ENCODE measurements around the gene PAK2. TPM values are rescaled to one million over a fixed set of nuclear protein-coding genes. Genes with fewer than 3 reads are reported as not detected.

Gene PAK2
- total and polyA plus RNA-seq, 9 of the 15 experiments (the other 6 are each of a cell fraction or from before 2014, with no cell fraction given) = 13.2 to 72.4 (median 35.7) TPM

DNA sequence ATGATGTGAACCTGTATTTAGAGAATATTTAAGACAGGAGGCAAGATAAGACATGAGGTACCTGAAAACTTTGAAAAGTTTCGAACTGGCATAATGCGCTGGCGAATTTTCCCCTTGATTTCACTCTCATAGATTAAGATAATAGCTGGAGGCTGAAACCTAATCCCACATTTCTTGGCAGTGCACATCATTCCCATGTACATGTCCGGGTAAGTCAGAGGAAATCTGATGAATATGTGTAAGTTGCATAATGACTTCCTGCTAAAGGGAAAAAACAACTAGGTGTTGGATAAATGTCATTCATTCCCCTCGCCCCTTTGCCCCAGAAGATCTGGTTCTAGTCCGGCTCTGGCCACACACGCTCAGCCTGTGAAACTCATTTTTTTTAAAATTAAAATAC is 31.2 kb upstream of the PAK2 start:
- no peak for TF ChIP-seq SREBF2 (CRISPR knock-in tag; IDR thresholded peaks at IDR 0.05)
- no peak for TF ChIP-seq ZNF79 (CRISPR knock-in tag; IDR thresholded peaks at IDR 0.05; ENCODE audit: low read depth)
- TF ChIP-seq ZNF316 (IDR thresholded peaks at IDR 0.05) = no peak
- no peak for TF ChIP-seq RBM25 (IDR thresholded peaks at IDR 0.05; ENCODE audit: low read depth, low read length, severe bottlenecking)
- no peak for TF ChIP-seq ZNF146 (CRISPR knock-in tag; IDR thresholded peaks at IDR 0.05; ENCODE audit: unreplicated experiment)
- no peak for TF ChIP-seq NFE2L1 (tag; IDR thresholded peaks at IDR 0.05; ENCODE audit: borderline replicate concordance, low read depth)
- no peak for TF ChIP-seq SMAD2 (IDR thresholded peaks at IDR 0.05; ENCODE audit: low read depth, low read length)
- no peak for TF ChIP-seq LCOR (CRISPR knock-in tag; IDR thresholded peaks at IDR 0.05)
- H2AFZ ChIP-seq (ENCODE audit: low read depth, low read length) = no peak overlapping the region
- ATAC-seq = no peak
- intact Hi-C loops (cut with micrococcal nuclease) (no loop called here), in situ Hi-C loops (cut with MboI) (no loop called here)
- no peak overlapping the region for H3K4me2 ChIP-seq (ENCODE audit: insufficient read depth, low read length)
- WGBS (ENCODE audit: insufficient coverage, low coverage, missing lambda C conversion rate) = 63% methylated on average over 7 of the region's 7 CpGs
- H3K4me1 ChIP-seq (replicated peaks in 1 of 2; ENCODE audit: control insufficient read depth in 2 of 2, insufficient read depth in 2 of 2, low read length in 2 of 2) = peaks cover 10 to 21% of the 10 kb centered on the region in 2 experiments
- no peak for DNase-seq (ENCODE audit: extremely low read depth in 1 of 4, low spot score in 3 of 4)
- CTCF ChIA-PET (ENCODE audit: low intra/inter-chr PET ratio) = no interaction called here
- no peak overlapping the region for H3K4me3 ChIP-seq
- H3K9ac ChIP-seq (ENCODE audit: insufficient read depth in 1 of 2, low read depth in 2 of 2, low read length in 2 of 2) = no peak overlapping the region
- H4K20me1 ChIP-seq (replicated peaks; ENCODE audit: control insufficient read depth, insufficient read depth, low read length) = no peaks in the 10 kb centered on the region
- peaks cover 9% of the 10 kb centered on the region for H3K79me2 ChIP-seq (ENCODE audit: control insufficient read depth, insufficient read depth, low read length)
- no TSS peak for BruUV-seq (replicated peaks)
- H3K27me3 ChIP-seq (ENCODE audit: control insufficient read depth in 2 of 2, insufficient read depth in 2 of 2, low read length in 2 of 2) = no peaks in the 10 kb centered on the region
- H3K9me1 ChIP-seq (ENCODE audit: control insufficient read depth, insufficient read depth, low read length) = no peaks in the 10 kb centered on the region
- H3K27ac ChIP-seq (ENCODE audit: extremely low read depth, low read depth, low read length) = no peak overlapping the region
- no peaks in the 10 kb centered on the region for H3K9me3 ChIP-seq (replicated peaks; ENCODE audit: control insufficient read depth, insufficient read depth, low read depth, low read length)
- POLR2A ChIA-PET = no interaction called here
- H3K36me3 ChIP-seq (ENCODE audit: control insufficient read depth, insufficient read depth, low read length) = no peaks in the 10 kb centered on the region
- FAIRE-seq = no peak
